ENCODE data around the gene PAMR1.
A peak's percentile ranks its signal among the peaks of the same experiment; 100 is the strongest.

PAMR1 gene

GRCh38 chr11:35393098-35393497 is 132.3 kb downstream of the PAMR1 start:
- no peak for DNase-seq

GRCh38 chr11:35391922-35392688 is 133.3 kb downstream of the PAMR1 start:
- peak; percentile 94 for DNase-seq

GRCh38 chr11:35390737-35391682 is 134.4 kb downstream of the PAMR1 start:
- peak; percentile 31 for DNase-seq

- DNase-seq, result no peak
These were observed 135.4 kb downstream of the PAMR1 start for GRCh38 chr11:35389897-35390465.

- DNase-seq, result no peak
These were observed 136.3 kb downstream of the PAMR1 start for GRCh38 chr11:35389112-35389511.

GRCh38 chr11:35388061-35388460 is 137.4 kb downstream of the PAMR1 start:
- DNase-seq, result no peak

- DNase-seq, result no peak
These were observed 138.1 kb downstream of the PAMR1 start for GRCh38 chr11:35387111-35387982.

- DNase-seq, result no peak
These were observed 141.5 kb downstream of the PAMR1 start for GRCh38 chr11:35383953-35384352.
